ENCODE measurements around the gene CORO2B. TPM values are rescaled to one million over a fixed set of nuclear protein-coding genes. Genes with fewer than 3 reads are reported as not detected.
"Not testable (repeated sequence)": the region's sequence is repeated elsewhere in the genome, so short reads cannot be mapped to it uniquely, and the experiment has no call there.

The CORO2B gene
- total and polyA plus RNA-seq, 2 of the 4 experiments (the other 2 are of a cell fraction): 9.3 to 39.3 TPM

GRCh38 chr15:68647361-68647760 lies 68.6 kb downstream of the CORO2B start:
- H3K27me3 ChIP-seq (ENCODE audit: control insufficient read depth, insufficient read depth, low read length); H3K18ac ChIP-seq (ENCODE audit: low read depth, low read length); H3K9ac ChIP-seq (ENCODE audit: low read depth, low read length); H3K4ac ChIP-seq (ENCODE audit: low read depth, low read length); H2BK20ac ChIP-seq (ENCODE audit: low read depth, low read length); H3K27ac ChIP-seq (ENCODE audit: insufficient read depth, low read length); H4K5ac ChIP-seq (ENCODE audit: low read depth, low read length); DNase-seq; H3K14ac ChIP-seq (replicated peaks; ENCODE audit: low read depth, low read length); H4K20me1 ChIP-seq (ENCODE audit: insufficient read depth, low read length); in situ Hi-C loops (cut with MboI; ENCODE audit: low sequenced_read_pairs); H3K56ac ChIP-seq (ENCODE audit: extremely low read depth, insufficient read depth, low read length); H4K91ac ChIP-seq (ENCODE audit: insufficient read depth, low read depth, low read length); CTCF ChIA-PET; H3K4me2 ChIP-seq (ENCODE audit: low read depth, low read length); H2BK5ac ChIP-seq (ENCODE audit: low read depth, low read length, poor library complexity, severe bottlenecking); intact Hi-C loops (cut with micrococcal nuclease); H4K8ac ChIP-seq (ENCODE audit: low read depth in 2 of 2, low read length in 2 of 2); H2BK120ac ChIP-seq (ENCODE audit: low read depth, low read length); H3K36me3 ChIP-seq (ENCODE audit: control insufficient read depth, insufficient read depth, low read length); H2AK5ac ChIP-seq (ENCODE audit: low read depth, low read length); H3K4me3 ChIP-seq (ENCODE audit: insufficient read depth, low read depth, low read length); H2AK9ac ChIP-seq (replicated peaks; ENCODE audit: low read depth, low read length, poor library complexity); H3K23ac ChIP-seq (ENCODE audit: low read depth, low read length); ATAC-seq (ENCODE audit: low read depth); H3K9me3 ChIP-seq (ENCODE audit: control insufficient read depth, insufficient read depth, low read length); H2AFZ ChIP-seq (replicated peaks; ENCODE audit: low read length, poor library complexity); H2BK15ac ChIP-seq (ENCODE audit: low read depth, low read length); BruUV-seq (replicated peaks); dilution Hi-C loops (cut with HindIII; ENCODE audit: low sequenced_read_pairs, unreplicated experiment): not testable (repeated sequence)
- POLR2A ChIA-PET (ENCODE audit: unreplicated experiment): interaction anchor here (0.6 kb wide), 1 partner anchor 311 kb away, joined by 8 read pairs; no protein-coding TSS in a partner anchor
- H3K9me1 ChIP-seq (ENCODE audit: insufficient read depth, low read length): peaks cover 20% of the 10 kb centered on the region
- H3K79me1 ChIP-seq (ENCODE audit: low read depth in 1 of 2, low read length in 2 of 2): peaks cover 6 to 27% of the 10 kb centered on the region in 2 experiments
- WGBS, 2 experiments (ENCODE audit: extremely low coverage in 2 of 2, insufficient read length in 1 of 2): no CpG with 5 or more reads among the region's 13 CpGs
- H3K4me1 ChIP-seq (ENCODE audit: control insufficient read depth, insufficient read depth, low read length): peaks cover 22% of the 10 kb centered on the region
